Cardiac muscle cell (in vitro differentiated cells and primary cell): Measurements from ENCODE around the gene TOP2B. TPM values are rescaled to one million over a fixed set of nuclear protein-coding genes. Genes with fewer than 3 reads are reported as not detected.

ENCODE experiments used
- DNase-seq, 2 donors: peaks; one replicate each; pipeline versions ENCODE4 v3.0.0 to v3.0.0-alpha.2; 2010 to 2017; ENCODE audit warnings: low read depth in 1 of 2, low spot score in 1 of 2
- H3K27ac ChIP-seq: fragments of 200-600 bp; sonication (generic); 2 replicates; pipeline ENCODE4 v1.5.1; 2016
- H3K27me3 ChIP-seq: fragments of 200-600 bp; sonication (generic); 2 replicates; pipeline ENCODE4 v1.6.0; 2016; ENCODE audit warnings: control low read depth
- H3K36me3 ChIP-seq: fragments of 200-600 bp; sonication (generic); 2 replicates; pipeline ENCODE4 v1.5.1; 2016; ENCODE audit warnings: control low read depth
- H3K4me1 ChIP-seq: fragments of 200-600 bp; sonication (generic); 2 replicates; pipeline ENCODE4 v1.8.1; 2017; ENCODE audit warnings: low read depth, mild to moderate bottlenecking, mixed run types
- H3K4me3 ChIP-seq: fragments of 200-600 bp; sonication (generic); 2 replicates; pipeline ENCODE4 v1.5.1; 2016; ENCODE audit warnings: mild to moderate bottlenecking
- H3K9me3 ChIP-seq: fragments of 200-600 bp; sonication (generic); 2 replicates; pipeline ENCODE4 v1.5.1; 2017; ENCODE audit warnings: low read depth, mild to moderate bottlenecking, control low read depth
- CTCF ChIP-seq: IDR thresholded peaks from 2 replicates; pipeline ENCODE4 v1.5.1; 2012; ENCODE audit warnings: low read depth, mild to moderate bottlenecking, low read length
- polyA plus RNA-seq: library from polyadenylated mRNA; unstranded; fragments of >200 nt; fragmentation: Nextera tagmentation; extraction: Ambion mirVana; gene quantifications from 2 replicates; pipeline ENCODE4 v1.2.1, GENCODE V29; 2016
- total RNA-seq: library from RNA; depleted of rRNA; stranded (reverse); fragments of >200 nt; gene quantifications from 2 replicates; pipeline ENCODE4 v1.2.3, GENCODE V29; 2016

TOP2B gene
- total and polyA plus RNA-seq, 2 experiments from 2014 or later: 108 to 119 TPM

- DNase-seq: no peak
- Histone ChIP-seq H3K4me3 (no peak overlapping the region), H3K27ac (peak overlapping the region; percentile 50), H3K36me3 (no peaks in the 10 kb centered on the region), H3K27me3 (no peaks in the 10 kb centered on the region), H3K4me1 (peaks cover 30% of the 10 kb centered on the region), H3K9me3 (no peaks in the 10 kb centered on the region)
- no peak for TF ChIP-seq CTCF
Observed at GRCh38 chr3:25554376-25554775, 110.3 kb downstream of the TOP2B start.

- Histone ChIP-seq H3K36me3 (no peaks in the 10 kb centered on the region), H3K4me3 (no peak overlapping the region), H3K27ac (no peak overlapping the region), H3K9me3 (no peaks in the 10 kb centered on the region), H3K27me3 (no peaks in the 10 kb centered on the region), H3K4me1 (peaks cover 22% of the 10 kb centered on the region)
- DNase-seq: no peak
- TF ChIP-seq CTCF: no peak
Observed at GRCh38 chr3:25552251-25552650, 112.5 kb downstream of the TOP2B start.

- H3K9me3 ChIP-seq: peaks cover 1% of the 10 kb centered on the region
- no peak overlapping the region for H3K27ac ChIP-seq
- no peaks in the 10 kb centered on the region for H3K36me3 ChIP-seq
- no peaks in the 10 kb centered on the region for H3K27me3 ChIP-seq
- H3K4me1 ChIP-seq: peaks cover 32% of the 10 kb centered on the region
- no peak for TF ChIP-seq CTCF
- DNase-seq: no peak
- no peak overlapping the region for H3K4me3 ChIP-seq
Observed at GRCh38 chr3:25548836-25549235, 115.9 kb downstream of the TOP2B start.

GRCh38 chr3:25547943-25548674 is 116.6 kb downstream of the TOP2B start:
- Histone ChIP-seq H3K36me3 (no peaks in the 10 kb centered on the region), H3K27ac (no peak overlapping the region), H3K27me3 (no peaks in the 10 kb centered on the region), H3K4me1 (peaks cover 25% of the 10 kb centered on the region), H3K4me3 (no peak overlapping the region), H3K9me3 (peaks cover 3% of the 10 kb centered on the region)
- no peak for DNase-seq
- TF ChIP-seq CTCF: no peak

Other genes starting within 250 kb of the TOP2B start
- 26.8 and 27.2 TPM in 2 replicates for gene RARB, start 236.6 kb downstream of the TOP2B start, total RNA-seq
- gene RARB, start 236.6 kb downstream of the TOP2B start, polyA plus RNA-seq: 22.4 and 28.3 TPM in 2 replicates
- 43.0 and 43.4 TPM in 2 replicates for gene NGLY1, start 118.5 kb upstream of the TOP2B start, total RNA-seq
- 54.5 and 63.0 TPM in 2 replicates for gene NGLY1, start 118.5 kb upstream of the TOP2B start, polyA plus RNA-seq
- gene OXSM, start 125.2 kb upstream of the TOP2B start, total RNA-seq: 4.8 and 8.4 TPM in 2 replicates
- 17.6 and 17.7 TPM in 2 replicates for gene OXSM, start 125.2 kb upstream of the TOP2B start, polyA plus RNA-seq